ENCODE measurements around the gene CDV3.
"Not testable (repeated sequence)": the region's sequence is repeated elsewhere in the genome, so short reads cannot be mapped to it uniquely, and the experiment has no call there.

The CDV3 gene

GRCh38 chr3:133537131-133537530, 36.4 kb upstream of the CDV3 start:
- not testable (repeated sequence) for H3K4me3 ChIP-seq (ENCODE audit: low read length in 2 of 2); H3K4me2 ChIP-seq (ENCODE audit: insufficient read depth, low read length, poor library complexity, severe bottlenecking); H3K4ac ChIP-seq (ENCODE audit: low read length); DNase-seq (ENCODE audit: low spot score); H3K9me3 ChIP-seq (replicated peaks in 1 of 2; ENCODE audit: control insufficient read depth in 2 of 2, insufficient read depth in 1 of 2, low read depth in 1 of 2, low read length in 2 of 2); H2BK12ac ChIP-seq (ENCODE audit: low read length); H3K27ac ChIP-seq (replicated peaks; ENCODE audit: low read length); H4K8ac ChIP-seq (ENCODE audit: low read depth, low read length); H4K91ac ChIP-seq (ENCODE audit: low read depth, low read length, poor library complexity); H3K23ac ChIP-seq (ENCODE audit: low read depth, low read length, poor library complexity); H2AFZ ChIP-seq (ENCODE audit: low read length); H3K27me3 ChIP-seq (ENCODE audit: control insufficient read depth in 3 of 3, insufficient read depth in 3 of 3, low read depth in 1 of 3, low read length in 3 of 3); H2BK15ac ChIP-seq (ENCODE audit: low read length); H3K79me1 ChIP-seq (ENCODE audit: low read depth, low read length); H3K36me3 ChIP-seq (replicated peaks in 1 of 2; ENCODE audit: control insufficient read depth in 2 of 2, insufficient read depth in 2 of 2, low read length in 2 of 2); H2BK120ac ChIP-seq (ENCODE audit: low read depth, low read length); H3K9ac ChIP-seq (ENCODE audit: low read depth, low read length, poor library complexity); H3K18ac ChIP-seq (ENCODE audit: low read length); H2BK5ac ChIP-seq (ENCODE audit: low read length); H2AK5ac ChIP-seq (ENCODE audit: low read depth, low read length); H3K4me1 ChIP-seq (ENCODE audit: control insufficient read depth in 2 of 2, insufficient read depth in 1 of 2, low read depth in 1 of 2, low read length in 2 of 2); H3K14ac ChIP-seq (ENCODE audit: low read length)
- no CpG with 5 or more reads among the region's 11 CpGs for WGBS, 2 donors (ENCODE audit: extremely low coverage in 2 of 2, insufficient read length in 2 of 2, insufficient replicate concordance in 1 of 2)

- H2AFZ ChIP-seq (ENCODE audit: low read length), result no peak overlapping the region
- no peak overlapping the region for H2BK15ac ChIP-seq (ENCODE audit: low read length)
- H3K79me1 ChIP-seq (ENCODE audit: low read depth, low read length), result no peaks in the 10 kb centered on the region
- no peak overlapping the region for H2BK5ac ChIP-seq (ENCODE audit: low read length)
- H3K4me2 ChIP-seq (ENCODE audit: insufficient read depth, low read length, poor library complexity, severe bottlenecking), result no peak overlapping the region
- H3K14ac ChIP-seq (ENCODE audit: low read length), result no peak overlapping the region
- H2BK120ac ChIP-seq (ENCODE audit: low read depth, low read length), result no peak overlapping the region
- no peak overlapping the region for H4K8ac ChIP-seq (ENCODE audit: low read depth, low read length)
- no peak overlapping the region for H3K27ac ChIP-seq (replicated peaks; ENCODE audit: low read length)
- no peaks in the 10 kb centered on the region for H3K36me3 ChIP-seq (replicated peaks in 1 of 2; ENCODE audit: control insufficient read depth in 2 of 2, insufficient read depth in 2 of 2, low read length in 2 of 2)
- no peak overlapping the region for H4K91ac ChIP-seq (ENCODE audit: low read depth, low read length, poor library complexity)
- no peak overlapping the region for H2AK5ac ChIP-seq (ENCODE audit: low read depth, low read length)
- no peak overlapping the region for H3K4me3 ChIP-seq (ENCODE audit: low read length in 2 of 2)
- H3K18ac ChIP-seq (ENCODE audit: low read length), result no peak overlapping the region
- no peak overlapping the region for H3K9ac ChIP-seq (ENCODE audit: low read depth, low read length, poor library complexity)
- WGBS, 2 donors (ENCODE audit: extremely low coverage in 2 of 2, insufficient read length in 2 of 2, insufficient replicate concordance in 1 of 2), result no CpG with 5 or more reads among the region's 2 CpGs
- no peaks in the 10 kb centered on the region for H3K9me3 ChIP-seq (replicated peaks in 1 of 2; ENCODE audit: control insufficient read depth in 2 of 2, insufficient read depth in 1 of 2, low read depth in 1 of 2, low read length in 2 of 2)
- H3K4me1 ChIP-seq (ENCODE audit: control insufficient read depth in 2 of 2, insufficient read depth in 1 of 2, low read depth in 1 of 2, low read length in 2 of 2), result no peaks in the 10 kb centered on the region
- H3K27me3 ChIP-seq (ENCODE audit: control insufficient read depth in 3 of 3, insufficient read depth in 3 of 3, low read depth in 1 of 3, low read length in 3 of 3), result no peaks in the 10 kb centered on the region
- DNase-seq (ENCODE audit: low spot score), result no peak
- no peak overlapping the region for H3K4ac ChIP-seq (ENCODE audit: low read length)
- H2BK12ac ChIP-seq (ENCODE audit: low read length), result no peak overlapping the region
- H3K23ac ChIP-seq (ENCODE audit: low read depth, low read length, poor library complexity), result no peak overlapping the region
These were observed 35.3 kb upstream of the CDV3 start for GRCh38 chr3:133538154-133538553.

- WGBS, 2 donors (ENCODE audit: extremely low coverage in 2 of 2, insufficient read length in 2 of 2, insufficient replicate concordance in 1 of 2), result no CpG with 5 or more reads among the region's 2 CpGs
- Histone ChIP-seq H2BK120ac (ENCODE audit: low read depth, low read length) (no peak overlapping the region), H3K4me2 (ENCODE audit: insufficient read depth, low read length, poor library complexity, severe bottlenecking) (no peak overlapping the region), H3K9me3 (replicated peaks in 1 of 2; ENCODE audit: control insufficient read depth in 2 of 2, insufficient read depth in 1 of 2, low read depth in 1 of 2, low read length in 2 of 2) (no peaks in the 10 kb centered on the region), H3K36me3 (replicated peaks in 1 of 2; ENCODE audit: control insufficient read depth in 2 of 2, insufficient read depth in 2 of 2, low read length in 2 of 2) (no peaks in the 10 kb centered on the region), H3K4me3 (ENCODE audit: low read length in 2 of 2) (no peak overlapping the region), H2BK15ac (ENCODE audit: low read length) (no peak overlapping the region), H4K91ac (ENCODE audit: low read depth, low read length, poor library complexity) (no peak overlapping the region), H2BK12ac (ENCODE audit: low read length) (no peak overlapping the region), H3K27me3 (ENCODE audit: control insufficient read depth in 3 of 3, insufficient read depth in 3 of 3, low read depth in 1 of 3, low read length in 3 of 3) (no peaks in the 10 kb centered on the region), H3K4me1 (ENCODE audit: control insufficient read depth in 2 of 2, insufficient read depth in 1 of 2, low read depth in 1 of 2, low read length in 2 of 2) (no peaks in the 10 kb centered on the region), H3K27ac (replicated peaks; ENCODE audit: low read length) (no peak overlapping the region), H2AK5ac (ENCODE audit: low read depth, low read length) (peak overlapping the region; percentile 41), H4K8ac (ENCODE audit: low read depth, low read length) (no peak overlapping the region), H3K14ac (ENCODE audit: low read length) (no peak overlapping the region), H3K79me1 (ENCODE audit: low read depth, low read length) (no peaks in the 10 kb centered on the region), H3K23ac (ENCODE audit: low read depth, low read length, poor library complexity) (no peak overlapping the region), H2BK5ac (ENCODE audit: low read length) (no peak overlapping the region), H3K9ac (ENCODE audit: low read depth, low read length, poor library complexity) (no peak overlapping the region), H3K18ac (ENCODE audit: low read length) (no peak overlapping the region), H2AFZ (ENCODE audit: low read length) (no peak overlapping the region), H3K4ac (ENCODE audit: low read length) (no peak overlapping the region)
- no peak for DNase-seq (ENCODE audit: low spot score)
These were observed 32.4 kb upstream of the CDV3 start for GRCh38 chr3:133540896-133541674.

- Histone ChIP-seq H2BK15ac (ENCODE audit: low read length) (no peak overlapping the region), H2BK120ac (ENCODE audit: low read depth, low read length) (no peak overlapping the region), H2AK5ac (ENCODE audit: low read depth, low read length) (no peak overlapping the region), H3K4me1 (ENCODE audit: control insufficient read depth in 2 of 2, insufficient read depth in 1 of 2, low read depth in 1 of 2, low read length in 2 of 2) (peaks cover 0 to 4% of the 10 kb centered on the region in 2 donors), H4K91ac (ENCODE audit: low read depth, low read length, poor library complexity) (peak overlapping the region; percentile 9), H3K18ac (ENCODE audit: low read length) (peak overlapping the region; percentile 74), H3K4me2 (ENCODE audit: insufficient read depth, low read length, poor library complexity, severe bottlenecking) (no peak overlapping the region), H2BK5ac (ENCODE audit: low read length) (no peak overlapping the region), H3K27ac (replicated peaks; ENCODE audit: low read length) (no peak overlapping the region), H3K4me3 (ENCODE audit: low read length in 2 of 2) (no peak overlapping the region), H3K27me3 (ENCODE audit: control insufficient read depth in 3 of 3, insufficient read depth in 3 of 3, low read depth in 1 of 3, low read length in 3 of 3) (no peaks in the 10 kb centered on the region), H4K8ac (ENCODE audit: low read depth, low read length) (no peak overlapping the region), H3K36me3 (replicated peaks in 1 of 2; ENCODE audit: control insufficient read depth in 2 of 2, insufficient read depth in 2 of 2, low read length in 2 of 2) (no peaks in the 10 kb centered on the region), H2BK12ac (ENCODE audit: low read length) (no peak overlapping the region), H3K9me3 (replicated peaks in 1 of 2; ENCODE audit: control insufficient read depth in 2 of 2, insufficient read depth in 1 of 2, low read depth in 1 of 2, low read length in 2 of 2) (no peaks in the 10 kb centered on the region), H3K23ac (ENCODE audit: low read depth, low read length, poor library complexity) (no peak overlapping the region), H3K4ac (ENCODE audit: low read length) (no peak overlapping the region), H3K79me1 (ENCODE audit: low read depth, low read length) (no peaks in the 10 kb centered on the region), H3K14ac (ENCODE audit: low read length) (no peak overlapping the region), H2AFZ (ENCODE audit: low read length) (no peak overlapping the region), H3K9ac (ENCODE audit: low read depth, low read length, poor library complexity) (no peak overlapping the region)
- no peak for DNase-seq (ENCODE audit: low spot score)
- no CpG with 5 or more reads among the region's 7 CpGs for WGBS, 2 donors (ENCODE audit: extremely low coverage in 2 of 2, insufficient read length in 2 of 2, insufficient replicate concordance in 1 of 2)
These were observed 30.6 kb upstream of the CDV3 start for GRCh38 chr3:133542871-133543270.
